GM18511 (cell line): ENCODE results near the gene UBE2V1.
A peak's percentile ranks its signal among the peaks of the same experiment; 100 is the strongest.
"Not testable (repeated sequence)": the region's sequence is repeated elsewhere in the genome, so short reads cannot be mapped to it uniquely, and the experiment has no call there.

ENCODE experiments used
- ATAC-seq: cut with Tn5 transposase; IDR thresholded peaks from one replicate; pipeline ENCODE4 v1.9.1; 2021; ENCODE audit warnings: mild to moderate bottlenecking, moderate library complexity; ENCODE audit not compliant: unreplicated experiment

Gene UBE2V1

DNA sequence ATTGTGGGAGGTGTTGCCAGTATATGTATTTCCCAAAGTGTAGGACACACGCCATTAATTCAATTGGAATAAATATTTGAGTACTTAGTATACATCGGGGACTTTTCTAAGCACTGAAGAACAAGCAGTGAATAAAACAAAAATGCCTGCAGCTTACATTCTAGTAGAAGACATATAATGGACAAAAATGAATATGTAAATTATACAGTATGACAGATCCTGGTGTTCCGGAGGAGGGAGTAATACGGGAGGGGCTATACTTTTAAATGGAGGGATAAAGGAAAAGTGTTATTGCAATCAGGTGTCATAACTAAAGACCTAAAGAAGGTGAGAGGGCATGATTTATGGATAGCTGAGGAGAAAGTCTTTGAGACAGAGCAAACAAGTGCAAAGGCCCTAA, 15.1 kb downstream of the UBE2V1 start:
- ATAC-seq = no peak

GRCh38 chr20:50096237-50096636, 16.7 kb downstream of the UBE2V1 start:
- no peak for ATAC-seq

- no peak for ATAC-seq
These were observed 17.4 kb downstream of the UBE2V1 start for GRCh38 chr20:50095476-50096078.

DNA sequence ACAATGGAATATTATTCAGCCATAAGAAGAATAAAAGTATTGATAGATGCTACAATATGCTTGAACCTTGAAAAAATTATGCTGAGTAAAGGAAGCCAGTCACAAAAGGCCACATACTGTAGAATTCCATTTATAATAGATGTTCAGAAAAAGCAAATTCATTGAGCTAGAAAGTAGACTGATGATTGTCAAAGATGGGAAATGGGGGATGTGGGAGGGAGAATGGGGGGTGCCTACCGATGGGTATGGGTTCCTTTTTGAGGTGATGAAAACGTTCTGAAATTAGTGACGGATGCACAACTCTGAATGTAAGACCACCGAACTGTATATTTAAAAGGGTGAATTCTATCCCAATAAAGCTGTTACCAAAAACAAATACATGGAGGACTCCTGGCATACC, 18.4 kb downstream of the UBE2V1 start:
- no peak for ATAC-seq

DNA sequence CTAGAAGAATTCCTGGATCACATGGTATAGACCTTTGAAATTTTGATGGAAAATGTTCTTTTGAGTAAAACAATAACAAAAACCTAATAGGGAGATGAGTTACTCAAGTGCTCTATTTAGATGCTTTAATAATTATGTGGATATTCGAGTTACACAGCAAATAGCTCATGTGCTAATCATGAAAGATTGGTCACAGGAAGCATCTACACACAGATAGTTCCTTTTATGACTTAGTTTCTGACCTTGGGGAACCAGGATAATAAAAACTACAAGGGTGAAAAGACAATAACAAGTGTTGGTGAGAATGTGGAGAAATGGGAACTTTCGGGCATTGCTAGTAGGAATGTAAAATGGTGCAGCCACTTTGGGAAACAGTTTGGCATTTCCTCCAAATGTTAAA, 19.7 kb downstream of the UBE2V1 start:
- no peak for ATAC-seq

- ATAC-seq = no peak
These were observed 20.5 kb downstream of the UBE2V1 start for GRCh38 chr20:50092436-50092835.

GRCh38 chr20:50089787-50090177, 23.2 kb downstream of the UBE2V1 start:
- no peak for ATAC-seq

DNA sequence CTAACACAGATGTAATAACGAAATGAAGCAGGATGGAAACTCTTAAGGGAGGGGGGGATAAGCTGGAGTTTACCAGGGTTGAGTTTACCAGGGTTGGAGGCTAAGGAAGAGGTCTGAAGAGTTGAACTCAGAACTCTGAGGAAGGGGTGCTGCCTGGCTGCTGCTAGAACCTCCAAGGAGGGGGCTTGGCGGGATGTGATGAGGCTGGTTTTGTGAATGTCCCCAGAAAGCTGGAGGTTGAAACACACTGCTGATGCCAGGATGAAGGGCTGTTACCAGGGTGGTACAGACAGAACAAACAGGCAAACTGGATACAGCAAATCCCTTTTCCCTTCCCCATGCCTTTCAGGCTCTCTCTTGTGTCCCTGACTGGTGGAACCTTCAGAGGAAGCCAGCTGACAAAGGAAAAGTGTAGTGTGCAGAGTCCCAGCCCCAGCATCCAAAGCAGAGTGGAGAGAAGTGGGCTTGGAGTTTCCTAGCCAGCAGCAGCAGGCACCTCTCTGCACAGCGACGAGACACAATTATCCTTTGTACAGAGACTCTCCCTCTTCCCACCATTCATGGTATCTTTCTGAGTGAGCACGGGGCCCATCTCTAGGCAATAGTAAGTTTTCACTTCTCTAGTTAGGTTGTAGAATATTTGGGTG, 23.7 kb downstream of the UBE2V1 start:
- no peak for ATAC-seq

DNA sequence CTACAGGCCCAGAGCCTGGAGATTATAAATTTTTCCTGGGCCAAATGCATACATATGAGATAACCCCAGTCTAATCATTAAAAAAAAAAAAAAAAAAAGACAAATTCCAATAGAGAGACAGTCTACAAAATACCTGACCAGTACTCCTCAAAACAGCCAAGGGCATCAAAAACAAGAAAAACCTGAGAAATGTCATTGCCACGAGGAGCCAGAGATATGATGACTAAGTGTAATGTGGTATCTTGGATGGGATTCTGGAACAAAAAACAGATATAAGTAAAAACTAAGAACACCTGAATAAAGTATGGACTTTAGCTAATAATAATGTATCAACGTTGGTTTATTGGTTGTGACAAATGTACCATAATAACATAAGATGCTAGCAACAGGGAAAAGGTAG, 24.9 kb downstream of the UBE2V1 start:
- ATAC-seq = no peak

DNA sequence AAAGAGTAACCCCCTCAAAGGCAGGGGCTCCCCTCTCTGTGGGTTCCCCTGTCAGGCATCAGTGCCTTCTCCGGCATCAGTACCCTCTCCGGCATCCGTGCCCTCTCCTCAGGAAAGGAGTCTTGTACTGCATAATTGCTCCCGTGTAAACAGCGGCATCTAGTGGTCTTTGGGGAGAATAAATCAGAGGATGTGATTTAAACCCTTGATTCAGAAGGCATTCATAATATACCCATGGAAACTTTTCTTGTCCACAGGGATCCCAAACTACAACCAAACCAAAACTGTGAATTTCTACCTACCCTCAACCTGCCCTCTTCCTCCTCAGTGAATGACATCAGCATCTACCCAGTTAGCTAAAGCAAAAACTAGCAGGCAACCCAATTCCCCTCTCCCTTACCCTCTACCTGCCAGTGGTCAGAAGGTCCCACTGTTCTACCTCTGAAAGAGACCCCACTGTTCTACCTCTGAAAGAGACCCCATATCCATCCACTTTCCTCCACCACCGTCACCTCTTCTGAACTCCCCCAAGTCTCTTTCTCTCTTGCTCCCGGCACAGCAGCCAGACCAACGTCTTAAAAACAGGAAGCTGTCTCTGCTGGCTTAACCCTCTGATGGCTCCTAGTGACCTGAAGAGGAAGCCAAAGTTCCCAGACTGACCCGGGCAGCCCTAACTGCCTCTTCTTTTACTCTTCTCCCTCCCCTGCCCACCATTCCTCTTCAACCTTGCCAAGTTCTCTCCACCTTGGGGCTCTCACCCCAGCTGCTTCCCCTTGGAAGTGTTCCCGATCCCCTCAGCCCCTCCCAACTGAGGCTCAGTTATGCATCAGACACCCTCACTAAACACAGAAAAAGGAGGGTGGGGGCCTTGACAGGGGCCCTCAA, 27.2 kb downstream of the UBE2V1 start:
- ATAC-seq = no peak

- no peak for ATAC-seq
These were observed 27.8 kb downstream of the UBE2V1 start for GRCh38 chr20:50085146-50085480.

DNA sequence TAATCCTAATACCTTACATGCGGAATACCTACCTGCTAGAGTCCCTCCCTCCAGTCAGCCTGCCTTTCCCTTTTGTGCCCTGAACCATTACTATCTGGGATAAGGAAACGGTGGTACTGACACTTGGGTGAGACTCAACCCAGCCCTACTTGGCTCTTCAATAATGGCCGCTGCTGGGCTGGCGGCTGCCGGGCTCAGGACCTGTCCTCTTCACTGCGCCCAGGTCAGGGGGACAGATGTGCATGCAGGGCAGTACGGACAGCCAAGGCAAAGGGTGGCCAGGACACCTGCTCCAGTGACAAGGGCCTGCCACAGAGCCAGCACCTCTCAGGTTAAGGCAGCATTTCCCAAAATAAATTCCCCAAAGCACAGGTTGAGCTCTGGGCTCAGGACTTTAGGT, 29.9 kb downstream of the UBE2V1 start:
- ATAC-seq = no peak

DNA sequence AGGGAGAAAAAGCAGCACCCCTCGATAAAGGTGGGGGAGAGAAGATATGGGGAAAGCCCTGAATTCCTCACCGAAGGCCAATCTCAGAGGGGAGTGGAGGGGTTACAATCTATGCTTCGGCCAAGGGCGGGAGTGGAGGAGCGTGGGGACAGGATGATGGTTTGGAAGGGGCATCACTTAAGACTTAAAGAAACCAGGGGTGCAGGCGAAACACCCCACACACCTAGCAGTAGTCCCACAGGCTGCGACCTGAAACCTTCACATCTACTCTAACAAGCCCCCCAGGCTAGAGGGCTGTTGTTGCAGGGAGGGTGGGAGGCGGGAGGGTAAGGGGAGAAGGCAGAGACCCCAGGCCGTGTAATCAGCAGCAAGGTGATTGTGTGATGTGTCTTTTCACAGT, 30.9 kb downstream of the UBE2V1 start:
- ATAC-seq = not testable (repeated sequence)

DNA sequence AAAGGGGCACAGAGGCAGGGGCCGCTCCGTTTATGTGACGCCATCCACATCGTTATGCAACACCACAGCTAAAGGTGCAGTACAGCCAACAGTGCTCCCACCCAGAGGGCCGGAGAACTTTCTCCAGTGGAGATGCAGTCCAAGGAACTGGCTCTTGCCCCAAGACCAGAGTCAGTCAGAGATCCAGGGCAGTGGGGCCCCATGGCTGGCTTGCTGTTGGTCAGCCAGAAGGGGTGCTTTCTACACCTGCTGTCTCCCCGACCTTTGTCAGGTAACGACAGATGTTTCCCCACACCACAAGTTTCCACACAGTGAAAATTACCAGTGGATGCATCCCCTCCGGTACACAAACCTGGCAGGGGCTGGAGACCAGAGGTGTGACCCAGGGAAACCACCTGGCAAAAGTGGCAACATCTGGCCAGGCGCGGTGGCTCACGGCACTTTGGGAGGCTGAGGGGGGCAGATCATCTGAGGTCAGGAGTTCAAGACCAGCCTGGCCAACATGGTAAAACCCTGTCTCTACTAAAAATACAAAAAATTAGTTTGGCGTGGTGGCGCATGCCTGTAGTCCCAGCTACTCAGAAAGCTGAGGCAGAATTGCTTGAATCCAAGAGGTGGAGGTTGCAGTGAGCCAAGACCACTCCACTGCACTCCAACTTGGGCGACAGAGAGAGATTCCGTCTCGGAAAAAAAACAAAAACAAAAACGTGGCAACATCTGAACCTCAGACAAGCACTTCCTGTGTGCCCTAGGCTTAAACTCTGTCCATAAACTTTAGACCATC, 34.9 kb downstream of the UBE2V1 start:
- ATAC-seq = no peak

DNA sequence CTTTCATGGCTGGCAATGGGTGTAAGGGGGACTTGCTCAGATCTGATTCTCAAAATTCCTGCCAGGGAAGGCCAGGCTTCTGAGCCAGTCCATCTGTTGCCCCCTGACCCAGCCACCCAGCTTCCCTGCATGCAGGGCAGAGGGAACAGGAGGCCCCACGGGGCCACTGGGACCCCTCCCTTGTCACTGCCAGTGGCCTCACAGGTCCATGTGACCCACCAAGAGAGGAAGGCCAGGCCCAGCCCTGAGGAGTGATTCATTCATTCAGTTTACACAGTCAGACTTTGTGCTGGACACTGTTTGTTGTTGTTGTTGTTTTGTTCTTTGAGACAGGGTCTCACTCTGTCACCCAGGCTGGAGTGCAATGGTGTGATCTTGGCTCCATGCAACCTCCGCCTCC, 39.5 kb downstream of the UBE2V1 start:
- ATAC-seq = no peak

GRCh38 chr20:50071039-50071888, 41.7 kb downstream of the UBE2V1 start:
- ATAC-seq = peak; percentile 85

DNA sequence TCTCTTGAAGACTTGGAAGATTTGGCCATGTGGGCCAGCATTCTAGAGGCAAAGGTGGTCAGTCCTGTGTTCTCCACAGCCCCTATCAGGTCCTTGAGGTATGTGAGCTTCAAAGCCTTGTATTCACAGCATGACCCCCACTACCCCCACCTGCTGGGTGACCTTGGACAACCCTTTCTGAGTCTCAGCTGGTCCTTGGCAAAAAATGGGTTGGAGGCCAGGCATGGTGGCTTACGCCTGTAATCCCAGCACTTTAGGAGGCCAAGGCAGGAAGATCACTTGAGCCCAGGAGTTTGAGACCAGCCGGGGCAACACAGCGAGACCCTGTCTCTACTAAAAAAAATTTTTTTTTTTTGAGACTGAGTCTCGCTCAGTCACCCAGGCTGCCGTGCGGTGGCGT, 42.6 kb downstream of the UBE2V1 start:
- no peak for ATAC-seq

DNA sequence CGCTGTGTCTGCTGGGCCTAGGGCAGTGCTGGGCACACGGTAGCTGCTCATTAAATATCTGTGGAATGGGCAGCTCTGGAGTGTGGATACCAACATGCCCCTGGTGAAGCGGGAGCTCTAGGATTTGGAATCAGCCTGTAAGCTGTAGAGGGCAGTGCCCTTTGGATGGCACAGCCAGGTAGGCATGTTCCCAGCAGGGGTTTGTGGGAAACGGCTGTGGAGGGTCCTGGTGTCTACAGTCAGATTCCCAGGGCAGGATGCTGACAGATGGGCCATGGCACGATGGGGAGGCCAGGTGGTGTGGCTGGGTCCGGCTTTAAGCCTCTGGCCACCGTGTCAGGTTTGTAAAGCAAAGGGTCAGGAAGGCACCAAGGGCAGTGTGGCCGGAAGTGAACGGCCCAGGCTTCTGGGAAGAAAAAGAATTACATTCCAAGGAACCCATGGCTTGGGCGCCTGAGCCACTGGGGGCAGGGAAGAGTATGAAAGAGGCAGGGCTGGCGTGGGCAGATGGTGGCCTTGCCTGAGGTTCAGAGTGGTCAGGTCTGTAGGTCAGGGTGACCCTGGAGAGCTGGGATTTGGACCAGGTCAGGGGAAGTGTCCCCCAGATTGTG, 44.8 kb downstream of the UBE2V1 start:
- ATAC-seq = no peak

DNA sequence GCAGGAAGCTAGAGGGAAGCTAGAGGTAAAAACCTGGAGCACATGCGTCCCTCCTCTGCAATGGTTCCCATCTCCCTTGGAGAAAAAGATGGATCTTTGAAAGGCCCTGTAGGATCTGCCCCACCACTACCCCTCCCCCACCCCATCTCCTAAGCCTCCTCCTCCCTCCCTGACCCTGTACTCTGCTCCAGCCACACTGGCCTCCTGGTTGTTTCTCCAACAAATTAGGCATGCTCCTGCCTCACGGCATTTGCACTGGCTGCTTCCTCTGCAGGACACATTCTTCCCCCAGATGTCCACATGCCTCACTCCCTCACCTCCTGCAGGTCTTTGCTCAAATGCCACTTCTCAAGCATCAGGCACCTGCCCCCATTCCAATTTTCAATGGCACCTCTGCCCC, 45.5 kb downstream of the UBE2V1 start:
- no peak for ATAC-seq

GRCh38 chr20:50067018-50067417, 45.9 kb downstream of the UBE2V1 start:
- ATAC-seq = no peak
